ENCODE measurements around the gene ACOXL. TPM values are rescaled to one million over a fixed set of nuclear protein-coding genes. Genes with fewer than 3 reads are reported as not detected.

ACOXL gene
- total RNA-seq, 1 donor from 2014 or later, result 0.23 TPM

DNA sequence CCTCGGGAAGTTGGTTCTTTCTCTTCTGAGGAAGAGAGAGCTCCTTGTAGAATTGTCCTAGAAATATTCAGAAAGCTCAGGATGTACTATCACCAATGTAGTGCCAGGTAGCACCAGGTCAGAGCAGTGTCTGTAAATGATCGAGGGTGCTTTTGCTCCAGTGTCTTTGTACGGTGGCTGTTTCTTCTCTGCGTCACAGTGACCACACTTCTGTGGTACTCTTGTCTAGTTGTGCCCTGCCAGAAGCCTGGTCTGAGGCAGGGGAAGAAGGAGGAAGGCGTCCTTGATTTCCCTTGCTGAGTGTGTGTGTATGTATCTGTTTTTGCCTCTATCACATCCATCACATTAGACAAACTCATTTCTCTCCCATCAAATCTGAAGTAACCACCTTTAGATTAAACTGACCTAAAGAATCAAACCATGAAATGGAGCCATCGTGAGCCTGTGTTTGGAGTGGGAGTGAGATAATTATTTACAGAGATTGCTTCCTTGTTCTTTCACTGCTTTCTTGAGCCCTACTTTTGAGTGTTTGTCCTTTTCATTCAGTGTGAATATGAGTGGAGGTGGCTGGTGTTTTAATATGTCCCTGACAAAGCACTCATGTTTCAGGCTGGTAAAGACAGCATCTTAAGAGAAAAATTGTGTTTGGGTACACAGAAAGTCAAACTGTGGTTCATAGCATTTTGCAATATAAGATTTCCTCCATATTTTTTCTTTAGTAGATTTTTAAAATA lies 97.2 kb downstream of the ACOXL start:
- Histone ChIP-seq H3K36me3 (ENCODE audit: insufficient read depth, low read length) (no peaks in the 10 kb centered on the region), H3K4me1 (ENCODE audit: insufficient read depth, low read length) (no peaks in the 10 kb centered on the region), H3K4me2 (ENCODE audit: low read length) (no peak overlapping the region), H3K9ac (ENCODE audit: low read length) (no peak overlapping the region), H3K79me2 (ENCODE audit: insufficient read depth, low read length) (no peaks in the 10 kb centered on the region), H3K27me3 (ENCODE audit: insufficient read depth, low read length) (peaks cover 28% of the 10 kb centered on the region), H3K9me3 (ENCODE audit: insufficient read depth, low read depth, low read length) (no peaks in the 10 kb centered on the region), H3K4me3 (ENCODE audit: insufficient read depth, low read depth, low read length) (no peak overlapping the region), H3K27ac (ENCODE audit: low read depth, low read length) (no peak overlapping the region), H2AFZ (ENCODE audit: low read depth, low read length) (no peak overlapping the region), H4K20me1 (ENCODE audit: insufficient read depth, low read length) (no peaks in the 10 kb centered on the region)
- Mint-ChIP-seq H3K4me3 (ENCODE audit: unreplicated experiment) (no peak overlapping the region), H3K27ac (ENCODE audit: unreplicated experiment) (no peak overlapping the region), H3K27me3 (ENCODE audit: low read depth, unreplicated experiment) (peaks cover 32% of the 10 kb centered on the region), H3K4me1 (ENCODE audit: low read depth, unreplicated experiment) (no peaks in the 10 kb centered on the region), H3K9me3 (ENCODE audit: unreplicated experiment) (peaks cover 5% of the 10 kb centered on the region), H3K36me3 (ENCODE audit: low read depth, unreplicated experiment) (no peaks in the 10 kb centered on the region)
- DNase-seq (ENCODE audit: low read depth) (no peak), FAIRE-seq (no peak)
- TF ChIP-seq, protein P1, sequence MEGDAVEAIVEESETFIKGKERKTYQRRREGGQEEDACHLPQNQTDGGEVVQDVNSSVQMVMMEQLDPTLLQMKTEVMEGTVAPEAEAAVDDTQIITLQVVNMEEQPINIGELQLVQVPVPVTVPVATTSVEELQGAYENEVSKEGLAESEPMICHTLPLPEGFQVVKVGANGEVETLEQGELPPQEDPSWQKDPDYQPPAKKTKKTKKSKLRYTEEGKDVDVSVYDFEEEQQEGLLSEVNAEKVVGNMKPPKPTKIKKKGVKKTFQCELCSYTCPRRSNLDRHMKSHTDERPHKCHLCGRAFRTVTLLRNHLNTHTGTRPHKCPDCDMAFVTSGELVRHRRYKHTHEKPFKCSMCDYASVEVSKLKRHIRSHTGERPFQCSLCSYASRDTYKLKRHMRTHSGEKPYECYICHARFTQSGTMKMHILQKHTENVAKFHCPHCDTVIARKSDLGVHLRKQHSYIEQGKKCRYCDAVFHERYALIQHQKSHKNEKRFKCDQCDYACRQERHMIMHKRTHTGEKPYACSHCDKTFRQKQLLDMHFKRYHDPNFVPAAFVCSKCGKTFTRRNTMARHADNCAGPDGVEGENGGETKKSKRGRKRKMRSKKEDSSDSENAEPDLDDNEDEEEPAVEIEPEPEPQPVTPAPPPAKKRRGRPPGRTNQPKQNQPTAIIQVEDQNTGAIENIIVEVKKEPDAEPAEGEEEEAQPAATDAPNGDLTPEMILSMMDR (IDR thresholded peaks at IDR 0.05; ENCODE audit: insufficient read depth, low read depth, low read length), result no peak
- no peak for TF ChIP-seq EZH2 (IDR thresholded peaks at IDR 0.05; ENCODE audit: insufficient read depth, low read length)

DNA sequence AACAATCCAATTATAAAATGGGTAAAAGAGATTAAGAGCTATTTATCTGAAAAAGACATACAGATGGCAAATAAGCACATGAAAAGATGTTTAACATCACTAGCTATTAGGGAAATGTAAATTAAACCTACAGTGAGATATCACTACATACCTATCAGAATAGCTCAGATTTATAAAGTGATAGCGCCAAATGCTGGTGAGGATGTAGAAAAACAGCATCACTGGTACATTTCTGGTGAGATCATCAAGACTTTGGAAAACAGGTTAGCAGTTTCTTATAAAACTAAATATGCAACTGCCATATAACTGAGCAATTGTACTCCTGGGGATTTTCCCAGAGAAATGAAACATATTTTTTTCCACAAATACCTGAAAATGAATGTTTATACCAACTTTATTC lies 100.4 kb downstream of the ACOXL start:
- H3K27me3 Mint-ChIP-seq (ENCODE audit: low read depth, unreplicated experiment), result peaks cover 42% of the 10 kb centered on the region
- H3K27ac Mint-ChIP-seq (ENCODE audit: unreplicated experiment), result no peak overlapping the region
- Histone ChIP-seq H3K4me3 (ENCODE audit: insufficient read depth, low read depth, low read length) (no peak overlapping the region), H2AFZ (ENCODE audit: low read depth, low read length) (no peak overlapping the region), H4K20me1 (ENCODE audit: insufficient read depth, low read length) (no peaks in the 10 kb centered on the region), H3K4me1 (ENCODE audit: insufficient read depth, low read length) (no peaks in the 10 kb centered on the region), H3K9ac (ENCODE audit: low read length) (no peak overlapping the region), H3K9me3 (ENCODE audit: insufficient read depth, low read depth, low read length) (no peaks in the 10 kb centered on the region), H3K27me3 (ENCODE audit: insufficient read depth, low read length) (peaks cover 23% of the 10 kb centered on the region), H3K36me3 (ENCODE audit: insufficient read depth, low read length) (no peaks in the 10 kb centered on the region), H3K79me2 (ENCODE audit: insufficient read depth, low read length) (no peaks in the 10 kb centered on the region), H3K27ac (ENCODE audit: low read depth, low read length) (no peak overlapping the region), H3K4me2 (ENCODE audit: low read length) (no peak overlapping the region)
- H3K36me3 Mint-ChIP-seq (ENCODE audit: low read depth, unreplicated experiment), result no peaks in the 10 kb centered on the region
- H3K4me1 Mint-ChIP-seq (ENCODE audit: low read depth, unreplicated experiment), result no peaks in the 10 kb centered on the region
- no peak for FAIRE-seq
- no peak overlapping the region for H3K4me3 Mint-ChIP-seq (ENCODE audit: unreplicated experiment)
- no peak for DNase-seq (ENCODE audit: low read depth)
- no peaks in the 10 kb centered on the region for H3K9me3 Mint-ChIP-seq (ENCODE audit: unreplicated experiment)
- TF ChIP-seq, protein P1 (IDR thresholded peaks at IDR 0.05; ENCODE audit: insufficient read depth, low read depth, low read length), result no peak
- no peak for TF ChIP-seq EZH2 (IDR thresholded peaks at IDR 0.05; ENCODE audit: insufficient read depth, low read length)

DNA sequence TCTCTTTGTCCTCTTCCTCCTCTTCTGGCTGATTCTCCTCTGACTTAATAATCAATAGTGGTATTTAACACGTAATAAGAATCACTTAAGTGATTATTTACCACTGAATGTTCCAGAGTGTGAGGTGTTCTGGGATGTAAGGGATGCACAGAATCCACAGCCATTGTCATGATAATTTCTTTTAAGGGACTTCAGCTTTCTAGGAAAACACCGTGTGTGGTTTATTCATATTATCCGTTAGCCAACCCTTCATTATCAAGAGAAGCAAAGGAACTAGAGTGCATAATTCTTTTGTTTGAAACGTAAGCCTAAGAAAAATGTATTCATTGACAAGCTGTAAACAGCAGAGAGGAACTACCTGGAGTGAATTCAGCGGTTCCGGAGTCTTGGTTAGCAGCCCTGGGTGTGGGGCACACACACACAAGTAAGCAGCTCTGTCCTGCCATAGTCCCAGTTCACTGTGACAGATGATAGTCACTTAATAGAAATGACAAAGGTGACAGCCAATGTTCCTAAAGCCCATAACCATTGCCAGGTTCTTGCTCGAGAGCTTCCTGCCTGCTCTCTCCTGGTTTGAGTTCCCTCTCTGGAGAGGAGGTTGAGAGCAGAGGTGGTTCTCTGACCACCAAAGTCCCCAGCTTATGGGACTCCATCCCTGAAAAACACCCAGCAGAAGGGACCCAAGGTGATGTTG lies 101.9 kb downstream of the ACOXL start:
- H3K27me3 Mint-ChIP-seq (ENCODE audit: low read depth, unreplicated experiment), result peaks cover 40% of the 10 kb centered on the region
- TF ChIP-seq EZH2 (IDR thresholded peaks at IDR 0.05; ENCODE audit: insufficient read depth, low read length), result no peak
- TF ChIP-seq, protein P1 (IDR thresholded peaks at IDR 0.05; ENCODE audit: insufficient read depth, low read depth, low read length), result no peak

More for the DNA sequence above, 101.9 kb downstream of the ACOXL start:
- Mint-ChIP-seq H3K36me3 (ENCODE audit: low read depth, unreplicated experiment) (no peaks in the 10 kb centered on the region), H3K9me3 (ENCODE audit: unreplicated experiment) (no peaks in the 10 kb centered on the region), H3K4me1 (ENCODE audit: low read depth, unreplicated experiment) (peaks cover 4% of the 10 kb centered on the region), H3K27ac (ENCODE audit: unreplicated experiment) (no peak overlapping the region), H3K4me3 (ENCODE audit: unreplicated experiment) (no peak overlapping the region)
- Histone ChIP-seq H4K20me1 (ENCODE audit: insufficient read depth, low read length) (no peaks in the 10 kb centered on the region), H3K9me3 (ENCODE audit: insufficient read depth, low read depth, low read length) (no peaks in the 10 kb centered on the region), H3K4me3 (ENCODE audit: insufficient read depth, low read depth, low read length) (no peak overlapping the region), H3K9ac (ENCODE audit: low read length) (no peak overlapping the region), H3K27ac (ENCODE audit: low read depth, low read length) (no peak overlapping the region), H3K27me3 (ENCODE audit: insufficient read depth, low read length) (peaks cover 21% of the 10 kb centered on the region), H3K4me1 (ENCODE audit: insufficient read depth, low read length) (no peaks in the 10 kb centered on the region), H2AFZ (ENCODE audit: low read depth, low read length) (no peak overlapping the region), H3K4me2 (ENCODE audit: low read length) (no peak overlapping the region), H3K79me2 (ENCODE audit: insufficient read depth, low read length) (no peaks in the 10 kb centered on the region), H3K36me3 (ENCODE audit: insufficient read depth, low read length) (no peaks in the 10 kb centered on the region)
- DNase-seq (ENCODE audit: low read depth), result no peak
- no peak for FAIRE-seq

All from astrocyte (in vitro differentiated cells and primary cell).